ENCODE measurements around the gene CEP131.

CEP131 gene

GRCh38 chr17:81263371-81264181 is 40.8 kb upstream of the CEP131 start:
- H3K4me3 ChIP-seq (ENCODE audit: control insufficient read depth, low read depth, low read length) = no peak overlapping the region
- no peak for DNase-seq (ENCODE audit: low read depth)
- no peak for TF ChIP-seq CTCF (conservative IDR thresholded peaks at IDR 0.05; ENCODE audit: control insufficient read depth, insufficient read depth, low read depth, low read length)

- TF ChIP-seq CTCF (conservative IDR thresholded peaks at IDR 0.05; ENCODE audit: control insufficient read depth, insufficient read depth, low read depth, low read length) = no peak
- DNase-seq (ENCODE audit: low read depth) = no peak
- no peak overlapping the region for H3K4me3 ChIP-seq (ENCODE audit: control insufficient read depth, low read depth, low read length)
These were observed 39.0 kb upstream of the CEP131 start for GRCh38 chr17:81261582-81262336.

GRCh38 chr17:81261096-81261495 is 38.3 kb upstream of the CEP131 start:
- TF ChIP-seq CTCF (conservative IDR thresholded peaks at IDR 0.05; ENCODE audit: control insufficient read depth, insufficient read depth, low read depth, low read length) = no peak
- no peak for DNase-seq (ENCODE audit: low read depth)
- no peak overlapping the region for H3K4me3 ChIP-seq (ENCODE audit: control insufficient read depth, low read depth, low read length)

- H3K4me3 ChIP-seq (ENCODE audit: control insufficient read depth, low read depth, low read length) = no peak overlapping the region
- no peak for DNase-seq (ENCODE audit: low read depth)
- no peak for TF ChIP-seq CTCF (conservative IDR thresholded peaks at IDR 0.05; ENCODE audit: control insufficient read depth, insufficient read depth, low read depth, low read length)
These were observed 37.9 kb upstream of the CEP131 start for GRCh38 chr17:81260641-81261040.

- no peak for DNase-seq (ENCODE audit: low read depth)
- TF ChIP-seq CTCF (conservative IDR thresholded peaks at IDR 0.05; ENCODE audit: control insufficient read depth, insufficient read depth, low read depth, low read length) = no peak
- no peak overlapping the region for H3K4me3 ChIP-seq (ENCODE audit: control insufficient read depth, low read depth, low read length)
These were observed 37.4 kb upstream of the CEP131 start for GRCh38 chr17:81260171-81260570.

GRCh38 chr17:81259058-81259605 is 36.4 kb upstream of the CEP131 start:
- no peak for DNase-seq (ENCODE audit: low read depth)
- TF ChIP-seq CTCF (conservative IDR thresholded peaks at IDR 0.05; ENCODE audit: control insufficient read depth, insufficient read depth, low read depth, low read length) = no peak
- no peak overlapping the region for H3K4me3 ChIP-seq (ENCODE audit: control insufficient read depth, low read depth, low read length)

All from fibroblast of mammary gland (primary cell).